H9 (cell line): Measurements from ENCODE around the gene AK5. TPM values are rescaled to one million over a fixed set of nuclear protein-coding genes. Genes with fewer than 3 reads are reported as not detected.

Source experiments
- DNase-seq: peaks from one replicate; pipeline ENCODE4 v3.0.0-alpha.2; 2017
- H2AFZ ChIP-seq: one replicate; pipeline ENCODE4 v1.6.1; 2013; ENCODE audit warnings: mild to moderate bottlenecking, low read length, control low read depth, moderate library complexity
- H2AK5ac ChIP-seq: 2 replicates; pipeline ENCODE4 v1.6.1; 2013; ENCODE audit warnings: low read length, control low read depth, mixed read lengths; ENCODE audit not compliant: insufficient read length
- H2BK120ac ChIP-seq: one replicate; pipeline ENCODE4 v1.6.1; 2013; ENCODE audit warnings: low read depth, mild to moderate bottlenecking, low read length, control low read depth, inconsistent platforms; ENCODE audit not compliant: poor library complexity, severe bottlenecking
- H2BK12ac ChIP-seq: 2 replicates; pipeline ENCODE4 v1.6.1; 2013; ENCODE audit warnings: low read length, control low read depth, mixed read lengths, low read depth; ENCODE audit not compliant: insufficient read length
- H2BK15ac ChIP-seq: 2 replicates; pipeline ENCODE4 v1.6.1; 2013; ENCODE audit warnings: low read depth, low read length, control low read depth
- H2BK20ac ChIP-seq: one replicate; pipeline ENCODE4 v1.6.1; 2013; ENCODE audit warnings: low read depth, mild to moderate bottlenecking, low read length, control low read depth, inconsistent platforms; ENCODE audit not compliant: poor library complexity, severe bottlenecking
- H2BK5ac ChIP-seq: 2 replicates; pipeline ENCODE4 v1.6.1; 2013; ENCODE audit warnings: low read length, control low read depth, mixed read lengths; ENCODE audit not compliant: insufficient read length
- H3K14ac ChIP-seq: 2 replicates; pipeline ENCODE4 v1.6.1; 2013; ENCODE audit warnings: low read length, control low read depth; ENCODE audit not compliant: insufficient read depth
- H3K18ac ChIP-seq: 2 replicates; pipeline ENCODE4 v1.6.1; 2013; ENCODE audit warnings: low read depth, mild to moderate bottlenecking, mixed read lengths, low read length, control low read depth; ENCODE audit not compliant: insufficient read length
- H3K23ac ChIP-seq: 2 replicates; pipeline ENCODE4 v1.6.1; 2013; ENCODE audit warnings: low read length, control low read depth, mixed read lengths, low read depth; ENCODE audit not compliant: insufficient read length
- H3K23me2 ChIP-seq: 2 replicates; pipeline ENCODE4 v1.6.1; 2013; ENCODE audit warnings: low read depth, mild to moderate bottlenecking, mixed read lengths, low read length, control low read depth; ENCODE audit not compliant: insufficient read length, poor library complexity, severe bottlenecking
- H3K27ac ChIP-seq: 2 replicates; pipeline ENCODE4 v1.5.1; 2013; ENCODE audit warnings: low read length, control low read depth, mixed read lengths, low read depth; ENCODE audit not compliant: insufficient read length
- H3K27me3 ChIP-seq: 2 replicates; pipeline ENCODE4 v1.6.1; 2013; ENCODE audit warnings: low read length, control low read depth, inconsistent platforms; ENCODE audit not compliant: insufficient read depth
- H3K4ac ChIP-seq: 2 replicates; pipeline ENCODE4 v1.6.1; 2013; ENCODE audit warnings: low read depth, mild to moderate bottlenecking, control low read depth, inconsistent platforms, low read length, moderate library complexity
- H3K4me1 ChIP-seq: 2 replicates; pipeline ENCODE4 v1.6.1; 2013; ENCODE audit warnings: low read length, control low read depth, inconsistent platforms; ENCODE audit not compliant: insufficient read depth
- H3K4me2 ChIP-seq: 2 replicates; pipeline ENCODE4 v1.6.1; 2013; ENCODE audit warnings: low read length, control low read depth, mixed read lengths; ENCODE audit not compliant: insufficient read length, insufficient read depth
- H3K56ac ChIP-seq: 2 replicates; pipeline ENCODE4 v1.6.1; 2013; ENCODE audit warnings: low read depth, mild to moderate bottlenecking, mixed read lengths, low read length, control low read depth; ENCODE audit not compliant: insufficient read length
- H3K79me1 ChIP-seq: 2 replicates; pipeline ENCODE4 v1.6.1; 2013; ENCODE audit warnings: low read depth, mild to moderate bottlenecking, moderate library complexity, low read length, control low read depth, inconsistent platforms; ENCODE audit not compliant: insufficient read depth, poor library complexity, severe bottlenecking
- H3K79me2 ChIP-seq: 2 replicates; pipeline ENCODE4 v1.6.1; 2013; ENCODE audit warnings: low read length, control low read depth, inconsistent platforms; ENCODE audit not compliant: insufficient read depth
- H3K9ac ChIP-seq: 2 replicates; pipeline ENCODE4 v1.6.1; 2013; ENCODE audit warnings: low read length, control low read depth, mixed read lengths; ENCODE audit not compliant: insufficient read length; ENCODE audit errors: extremely low read depth
- H3K9me3 ChIP-seq: one replicate; pipeline ENCODE4 v1.6.1; 2013; ENCODE audit warnings: low read depth, low read length, inconsistent platforms; ENCODE audit not compliant: control insufficient read depth
- H3T11ph ChIP-seq: one replicate; pipeline ENCODE4 v1.6.1; 2013; ENCODE audit warnings: mild to moderate bottlenecking, low read length, control low read depth, inconsistent platforms
- H4K20me1 ChIP-seq: one replicate; pipeline ENCODE4 v1.6.1; 2013; ENCODE audit not compliant: control insufficient read depth, insufficient read length, insufficient read depth
- H4K5ac ChIP-seq: 2 replicates; pipeline ENCODE4 v1.6.1; 2013; ENCODE audit warnings: low read depth, mild to moderate bottlenecking, mixed read lengths, low read length, control low read depth; ENCODE audit not compliant: insufficient read length
- H4K8ac ChIP-seq: replicated peaks from 2 replicates; pipeline ENCODE4 v1.6.1; 2013; ENCODE audit warnings: low read length, control low read depth, mixed read lengths, low read depth; ENCODE audit not compliant: insufficient read length
- H4K91ac ChIP-seq: 2 replicates; pipeline ENCODE4 v1.6.1; 2013; ENCODE audit warnings: low read depth, mild to moderate bottlenecking, moderate library complexity, mixed read lengths, low read length, control low read depth; ENCODE audit not compliant: insufficient read length
- H3K27ac Mint-ChIP-seq, 3 experiments: 2 replicates in 2 of 3; 3 replicates in 1 of 3; pipeline ENCODE4 v1.8.0; 2020 to 2021; ENCODE audit warnings: mixed read lengths in 3 of 3, mild to moderate bottlenecking in 1 of 3, moderate library complexity in 1 of 3
- H3K27me3 Mint-ChIP-seq: 2 replicates; pipeline ENCODE4 v1.8.0; 2021; ENCODE audit warnings: low read depth, mild to moderate bottlenecking, moderate library complexity, mixed read lengths
- H3K36me3 Mint-ChIP-seq, 3 experiments: 2 replicates in 2 of 3; 3 replicates in 1 of 3; pipeline ENCODE4 v1.8.0; 2020 to 2021; ENCODE audit warnings: low read depth in 3 of 3, mixed read lengths in 3 of 3; ENCODE audit not compliant: insufficient read depth in 1 of 3
- H3K4me1 Mint-ChIP-seq, 2 experiments: 2 replicates each; pipeline ENCODE4 v1.8.0; 2020; ENCODE audit warnings: mixed read lengths in 2 of 2
- H3K4me3 Mint-ChIP-seq, 2 experiments: 2 replicates in 1 of 2; 3 replicates in 1 of 2; pipeline ENCODE4 v1.8.0; 2020 to 2021; ENCODE audit warnings: mild to moderate bottlenecking in 2 of 2, mixed read lengths in 2 of 2, moderate library complexity in 1 of 2
- H3K9me3 Mint-ChIP-seq, 2 experiments: 2 replicates in 1 of 2; 3 replicates in 1 of 2; pipeline ENCODE4 v1.8.0; 2020; ENCODE audit warnings: mild to moderate bottlenecking in 2 of 2, mixed read lengths in 2 of 2, moderate library complexity in 1 of 2
- WGBS: extraction: QIAGEN DNeasy Blood & Tissue Kit; methylation state at CpG from one replicate; pipeline ENCODE4 v1.1.7; 2013; ENCODE audit warnings: missing lambda C conversion rate, low lambda C conversion rate, mixed read lengths; ENCODE audit not compliant: insufficient read length; ENCODE audit errors: extremely low coverage; 5-methylcytosine and 5-hydroxymethylcytosine counted together
- total RNA-seq: library from RNA; stranded (reverse); gene quantifications from 2 replicates; pipeline ENCODE4 v1.2.1, GENCODE V29; 2021
- TF ChIP-seq, protein P1 (sequence below): fragments of 200-600 bp; sonication (generic); conservative IDR thresholded peaks from 3 replicates; pipeline ENCODE4 v1.8.0; 2021; ENCODE audit warnings: antibody characterized with exemption, mild to moderate bottlenecking

Gene AK5
- total RNA-seq, 1 experiment from 2014 or later, result 2.5 TPM

DNA sequence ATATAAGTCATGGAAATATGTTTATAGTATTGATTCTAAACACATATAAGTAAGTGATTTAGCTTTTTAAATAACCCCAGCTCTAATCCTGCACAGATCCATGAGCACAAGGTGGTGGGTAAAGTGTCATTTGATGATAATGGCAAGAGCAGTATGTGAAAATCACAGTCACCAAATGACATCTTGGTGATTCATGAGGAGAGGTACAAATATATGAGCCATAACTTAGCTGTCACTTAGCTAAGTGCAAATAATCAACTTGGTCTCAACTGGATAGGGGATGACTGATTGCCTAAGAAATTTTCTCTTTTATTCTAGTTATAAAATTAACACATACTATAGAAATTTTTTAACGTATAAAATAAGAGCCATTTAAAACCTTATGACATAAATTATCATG is 202.5 kb downstream of the AK5 start:
- H3K27me3 Mint-ChIP-seq, result no peaks in the 10 kb centered on the region
- H3K18ac ChIP-seq, result no peak overlapping the region

More for the DNA sequence above, 202.5 kb downstream of the AK5 start:
- Histone ChIP-seq H3K9me3 (no peaks in the 10 kb centered on the region), H3K79me1 (no peaks in the 10 kb centered on the region), H3K4me2 (no peak overlapping the region), H3K14ac (no peak overlapping the region), H2BK5ac (no peak overlapping the region), H2BK12ac (no peak overlapping the region), H3K27ac (no peak overlapping the region), H2BK120ac (no peak overlapping the region), H2BK15ac (no peak overlapping the region), H3K79me2 (no peaks in the 10 kb centered on the region), H2BK20ac (no peak overlapping the region), H3K56ac (no peak overlapping the region), H4K20me1 (no peaks in the 10 kb centered on the region), H4K91ac (no peak overlapping the region), H3K4me1 (no peaks in the 10 kb centered on the region), H3T11ph (no peak overlapping the region), H3K9ac (no peak overlapping the region), H3K23ac (no peak overlapping the region), H2AK5ac (no peak overlapping the region), H2AFZ (no peak overlapping the region), H3K23me2 (no peaks in the 10 kb centered on the region), H4K5ac (no peak overlapping the region), H3K4ac (no peak overlapping the region), H4K8ac (no peak overlapping the region), H3K27me3 (no peaks in the 10 kb centered on the region)
- Mint-ChIP-seq H3K4me1 (no peaks in the 10 kb centered on the region), H3K4me3 (no peak overlapping the region), H3K27ac (no peak overlapping the region), H3K9me3 (no peaks in the 10 kb centered on the region), H3K36me3 (no peaks in the 10 kb centered on the region)
- TF ChIP-seq, protein P1, sequence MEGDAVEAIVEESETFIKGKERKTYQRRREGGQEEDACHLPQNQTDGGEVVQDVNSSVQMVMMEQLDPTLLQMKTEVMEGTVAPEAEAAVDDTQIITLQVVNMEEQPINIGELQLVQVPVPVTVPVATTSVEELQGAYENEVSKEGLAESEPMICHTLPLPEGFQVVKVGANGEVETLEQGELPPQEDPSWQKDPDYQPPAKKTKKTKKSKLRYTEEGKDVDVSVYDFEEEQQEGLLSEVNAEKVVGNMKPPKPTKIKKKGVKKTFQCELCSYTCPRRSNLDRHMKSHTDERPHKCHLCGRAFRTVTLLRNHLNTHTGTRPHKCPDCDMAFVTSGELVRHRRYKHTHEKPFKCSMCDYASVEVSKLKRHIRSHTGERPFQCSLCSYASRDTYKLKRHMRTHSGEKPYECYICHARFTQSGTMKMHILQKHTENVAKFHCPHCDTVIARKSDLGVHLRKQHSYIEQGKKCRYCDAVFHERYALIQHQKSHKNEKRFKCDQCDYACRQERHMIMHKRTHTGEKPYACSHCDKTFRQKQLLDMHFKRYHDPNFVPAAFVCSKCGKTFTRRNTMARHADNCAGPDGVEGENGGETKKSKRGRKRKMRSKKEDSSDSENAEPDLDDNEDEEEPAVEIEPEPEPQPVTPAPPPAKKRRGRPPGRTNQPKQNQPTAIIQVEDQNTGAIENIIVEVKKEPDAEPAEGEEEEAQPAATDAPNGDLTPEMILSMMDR, result no peak
- DNase-seq, result no peak
- WGBS, result no CpG with 5 or more reads among the region's 1 CpG
